ENCODE measurements around the gene SPIRE1.
"Not testable (repeated sequence)": the region's sequence is repeated elsewhere in the genome, so short reads cannot be mapped to it uniquely, and the experiment has no call there.

Gene SPIRE1

GRCh38 chr18:12431561-12431960 is 226.3 kb downstream of the SPIRE1 start:
- no peak for TF ChIP-seq ZNF274 (IDR thresholded peaks at IDR 0.05; ENCODE audit: low read depth, low read length)
- H3K4me3 ChIP-seq (ENCODE audit: low read length), result no peak overlapping the region

GRCh38 chr18:12430137-12430990 is 227.5 kb downstream of the SPIRE1 start:
- H3K4me3 ChIP-seq (ENCODE audit: low read length), result no peak overlapping the region
- TF ChIP-seq ZNF274 (IDR thresholded peaks at IDR 0.05; ENCODE audit: low read depth, low read length), result no peak

- no peak overlapping the region for H3K4me3 ChIP-seq (ENCODE audit: low read length)
These were observed 228.4 kb downstream of the SPIRE1 start for GRCh38 chr18:12429556-12429955.

GRCh38 chr18:12428923-12429322 is 229.0 kb downstream of the SPIRE1 start:
- TF ChIP-seq ZNF274 (IDR thresholded peaks at IDR 0.05; ENCODE audit: low read depth, low read length), result no peak
- H3K4me3 ChIP-seq (ENCODE audit: low read length), result no peak overlapping the region

More at GRCh38 chr18:12429556-12429955, 228.4 kb downstream of the SPIRE1 start:
- no peak for TF ChIP-seq ZNF274 (IDR thresholded peaks at IDR 0.05; ENCODE audit: low read depth, low read length)

GRCh38 chr18:12426924-12427323 is 231.0 kb downstream of the SPIRE1 start:
- no peak overlapping the region for H3K4me3 ChIP-seq (ENCODE audit: low read length)
- TF ChIP-seq ZNF274 (IDR thresholded peaks at IDR 0.05; ENCODE audit: low read depth, low read length), result no peak

- no peak overlapping the region for H3K4me3 ChIP-seq (ENCODE audit: low read length)
- no peak for TF ChIP-seq ZNF274 (IDR thresholded peaks at IDR 0.05; ENCODE audit: low read depth, low read length)
These were observed 233.7 kb downstream of the SPIRE1 start for GRCh38 chr18:12424252-12424651.

GRCh38 chr18:12423820-12424219 is 234.1 kb downstream of the SPIRE1 start:
- H3K4me3 ChIP-seq (ENCODE audit: low read length), result no peak overlapping the region
- TF ChIP-seq ZNF274 (IDR thresholded peaks at IDR 0.05; ENCODE audit: low read depth, low read length), result no peak

- H3K4me3 ChIP-seq (ENCODE audit: low read length), result no peak overlapping the region
These were observed 234.5 kb downstream of the SPIRE1 start for GRCh38 chr18:12423393-12423792.

GRCh38 chr18:12422936-12423335 is 235.0 kb downstream of the SPIRE1 start:
- TF ChIP-seq ZNF274 (IDR thresholded peaks at IDR 0.05; ENCODE audit: low read depth, low read length), result no peak

More at GRCh38 chr18:12423393-12423792, 234.5 kb downstream of the SPIRE1 start:
- TF ChIP-seq ZNF274 (IDR thresholded peaks at IDR 0.05; ENCODE audit: low read depth, low read length), result no peak

GRCh38 chr18:12421732-12422131 is 236.2 kb downstream of the SPIRE1 start:
- TF ChIP-seq ZNF274 (IDR thresholded peaks at IDR 0.05; ENCODE audit: low read depth, low read length), result no peak
- no peak overlapping the region for H3K4me3 ChIP-seq (ENCODE audit: low read length)

More at GRCh38 chr18:12422936-12423335, 235.0 kb downstream of the SPIRE1 start:
- no peak overlapping the region for H3K4me3 ChIP-seq (ENCODE audit: low read length)

- H3K4me3 ChIP-seq (ENCODE audit: low read length), result peak overlapping the region; percentile 57; the same call in 1 of the 2 replicates
- TF ChIP-seq ZNF274 (IDR thresholded peaks at IDR 0.05; ENCODE audit: low read depth, low read length), result no peak
These were observed 237.0 kb downstream of the SPIRE1 start for GRCh38 chr18:12420821-12421421.

- no peak for TF ChIP-seq ZNF274 (IDR thresholded peaks at IDR 0.05; ENCODE audit: low read depth, low read length)
- H3K4me3 ChIP-seq (ENCODE audit: low read length), result no peak overlapping the region
These were observed 240.2 kb downstream of the SPIRE1 start for GRCh38 chr18:12417687-12418086.

GRCh38 chr18:12416098-12416729 is 241.7 kb downstream of the SPIRE1 start:
- H3K4me3 ChIP-seq (ENCODE audit: low read length), result no peak overlapping the region
- TF ChIP-seq ZNF274 (IDR thresholded peaks at IDR 0.05; ENCODE audit: low read depth, low read length), result no peak

- TF ChIP-seq ZNF274 (IDR thresholded peaks at IDR 0.05; ENCODE audit: low read depth, low read length), result no peak
- H3K4me3 ChIP-seq (ENCODE audit: low read length), result no peak overlapping the region
These were observed 246.5 kb downstream of the SPIRE1 start for GRCh38 chr18:12411456-12411855.

- not testable (repeated sequence) for H3K4me3 ChIP-seq (ENCODE audit: low read length)
These were observed 247.2 kb downstream of the SPIRE1 start for GRCh38 chr18:12410747-12411146.

Measured in GM08714 (cell line).